GM12892 (cell line): ENCODE data around the gene ESD.

ENCODE experiments used
- POLR2AphosphoS5 ChIP-seq: IDR thresholded peaks from 2 replicates; pipeline ENCODE4 v1.6.1; 2011; ENCODE audit warnings: low read depth, low read length, control low read depth
- TAF1 ChIP-seq: IDR thresholded peaks from 2 replicates; pipeline ENCODE4 v1.6.1; 2011; ENCODE audit warnings: low read depth, mild to moderate bottlenecking, control low read depth, low read length, borderline replicate concordance

- TF ChIP-seq POLR2AphosphoS5 (no peak; the same call in none of the 2 replicates), TAF1 (no peak)
Measured at GRCh38 chr13:46751811-46752635, 44.9 kb downstream of the ESD start.
